H1 (cell line): ENCODE results near the gene VIPAS39. TPM values are rescaled to one million over a fixed set of nuclear protein-coding genes. Genes with fewer than 3 reads are reported as not detected.

Source experiments
- CTCF ChIA-PET: fragments of 300-600 bp; sonication (Branson Sonifier 250); formaldehyde crosslinking; loops from one replicate; lab custom pipeline; 2021; ENCODE audit not compliant: partially characterized antibody; lab: Charles Lee
- POLR2A ChIA-PET: fragments of 300-600 bp; sonication (Branson Sonifier 250); formaldehyde crosslinking; loops from one replicate; lab custom pipeline; 2021; ENCODE audit warnings: inconsistent platforms; ENCODE audit not compliant: partially characterized antibody; lab: Charles Lee
- DNase-seq, 2 experiments: peaks; one replicate each; pipeline versions ENCODE4 v3.0.0 to v3.0.0-alpha.2; 2010 to 2022; ENCODE audit warnings: low spot score in 2 of 2, low read depth in 1 of 2, mixed read lengths in 1 of 2
- FAIRE-seq: peaks from 2 replicates; lab custom pipeline; 2011; peaks lifted over from hg19 to GRCh38; lab: Jason Lieb, UNC
- H2AFZ ChIP-seq: 2 replicates; pipeline ENCODE4 v1.8.1; 2012; ENCODE audit warnings: low read length, inconsistent platforms
- H2AK5ac ChIP-seq: 2 replicates; pipeline ENCODE4 v1.6.1; 2013; ENCODE audit warnings: low read depth, low read length
- H2BK120ac ChIP-seq: replicated peaks from 2 replicates; pipeline ENCODE3; 2013; ENCODE audit warnings: low read depth, low read length, inconsistent platforms
- H2BK12ac ChIP-seq: 2 replicates; pipeline ENCODE4 v1.6.1; 2013; ENCODE audit warnings: low read depth, low read length
- H2BK15ac ChIP-seq: 2 replicates; pipeline ENCODE4 v1.6.1; 2013; ENCODE audit warnings: low read length
- H2BK20ac ChIP-seq: 2 replicates; pipeline ENCODE4 v1.6.1; 2013; ENCODE audit warnings: low read length
- H2BK5ac ChIP-seq: 2 replicates; pipeline ENCODE4 v1.6.1; 2013; ENCODE audit warnings: low read depth, low read length
- H3K14ac ChIP-seq: 2 replicates; pipeline ENCODE4 v1.6.1; 2013; ENCODE audit warnings: inconsistent platforms; ENCODE audit not compliant: insufficient read length
- H3K18ac ChIP-seq: 2 replicates; pipeline ENCODE4 v1.6.1; 2013; ENCODE audit warnings: low read length; ENCODE audit errors: extremely low read depth
- H3K23ac ChIP-seq: 2 replicates; pipeline ENCODE4 v1.6.1; 2013; ENCODE audit warnings: inconsistent platforms; ENCODE audit not compliant: insufficient read length
- H3K23me2 ChIP-seq: 2 replicates; pipeline ENCODE4 v1.6.1; 2013; ENCODE audit warnings: low read depth, low read length
- H3K27ac ChIP-seq: 2 replicates; pipeline ENCODE4 v1.6.1; 2011; ENCODE audit warnings: low read depth, low read length, inconsistent platforms
- H3K27me3 ChIP-seq, 4 experiments: replicated peaks in 1 of 4; 1 replicate in 1 of 4; 2 replicates in 3 of 4; pipeline versions ENCODE4 v1.6.1 to v1.8.1; 2011 to 2013; ENCODE audit warnings: low read length in 3 of 4, mild to moderate bottlenecking in 3 of 4, inconsistent platforms in 2 of 4, mixed read lengths in 2 of 4, moderate library complexity in 1 of 4; ENCODE audit not compliant: control insufficient read depth in 3 of 4, insufficient read depth in 3 of 4; ENCODE audit errors: extremely low read depth in 1 of 4
- H3K36me3 ChIP-seq, 4 experiments: 2 replicates each; pipeline versions ENCODE4 v1.6.1 to v1.8.1; 2011 to 2013; ENCODE audit warnings: mild to moderate bottlenecking in 4 of 4, low read length in 3 of 4, moderate library complexity in 2 of 4, control low read depth in 1 of 4, inconsistent platforms in 1 of 4; ENCODE audit not compliant: insufficient read depth in 4 of 4, control insufficient read depth in 2 of 4
- H3K4ac ChIP-seq: replicated peaks from 2 replicates; pipeline ENCODE3; 2013; ENCODE audit warnings: low read length, low read depth, mixed read lengths, inconsistent platforms; ENCODE audit not compliant: insufficient read length
- H3K4me1 ChIP-seq, 4 experiments: replicated peaks in 1 of 4; 1 replicate in 1 of 4; 2 replicates in 3 of 4; pipeline versions ENCODE4 v1.6.1 to v1.8.1; 2011 to 2013; ENCODE audit warnings: low read length in 3 of 4, inconsistent platforms in 2 of 4, mixed read lengths in 1 of 4; ENCODE audit not compliant: insufficient read depth in 4 of 4, control insufficient read depth in 3 of 4
- H3K4me2 ChIP-seq, 2 experiments: 2 replicates each; pipeline versions ENCODE4 v1.6.1 to v1.8.1; 2011 to 2013; ENCODE audit warnings: low read depth in 2 of 2, low read length in 2 of 2, control low read depth in 1 of 2, inconsistent platforms in 1 of 2, mild to moderate bottlenecking in 1 of 2; ENCODE audit not compliant: insufficient read depth in 1 of 2
- H3K4me3 ChIP-seq, 4 experiments: fragments of 200-600, 300-600 bp in 1 of 4; sonication (generic), shearing (Covaris generic), sonication (Bioruptor Twin) in 1 of 4; 2 replicates each; pipeline versions ENCODE4 v1.5.1 to v1.8.1; 2011 to 2016; ENCODE audit warnings: low read length in 4 of 4, low read depth in 3 of 4, control low read depth in 2 of 4, inconsistent platforms in 2 of 4, mild to moderate bottlenecking in 2 of 4, mixed read lengths in 1 of 4, moderate library complexity in 1 of 4; ENCODE audit not compliant: insufficient read depth in 2 of 4; ENCODE audit errors: extremely low read depth in 1 of 4
- H3K56ac ChIP-seq: replicated peaks from 2 replicates; pipeline ENCODE3; 2013; ENCODE audit warnings: low read depth, mild to moderate bottlenecking, mixed read lengths, low read length, inconsistent platforms; ENCODE audit not compliant: insufficient read length
- H3K79me1 ChIP-seq: 2 replicates; pipeline ENCODE4 v1.6.1; 2013; ENCODE audit warnings: low read depth, low read length, control low read depth
- H3K79me2 ChIP-seq, 2 experiments: 2 replicates each; pipeline versions ENCODE4 v1.6.1 to v1.8.1; 2012 to 2013; ENCODE audit warnings: low read length in 2 of 2, mild to moderate bottlenecking in 2 of 2, inconsistent platforms in 1 of 2; ENCODE audit not compliant: insufficient read depth in 2 of 2, control insufficient read depth in 1 of 2
- H3K9ac ChIP-seq, 4 experiments: replicated peaks in 1 of 4; 1 replicate in 1 of 4; 2 replicates in 3 of 4; pipeline versions ENCODE4 v1.6.1 to v1.8.1; 2011 to 2013; ENCODE audit warnings: low read depth in 3 of 4, low read length in 3 of 4, control low read depth in 2 of 4, mild to moderate bottlenecking in 2 of 4, moderate library complexity in 2 of 4, inconsistent platforms in 1 of 4; ENCODE audit errors: extremely low read depth in 1 of 4
- H3K9me3 ChIP-seq, 2 experiments: 2 replicates each; pipeline versions ENCODE4 v1.6.1 to v1.8.1; 2012 to 2013; ENCODE audit warnings: mild to moderate bottlenecking in 2 of 2, moderate library complexity in 2 of 2, control low read depth in 1 of 2, inconsistent platforms in 1 of 2, low read depth in 1 of 2, low read length in 1 of 2, mixed read lengths in 1 of 2; ENCODE audit not compliant: insufficient read depth in 2 of 2
- H4K20me1 ChIP-seq, 2 experiments: replicated peaks in 1 of 2; 2 replicates each; pipeline versions ENCODE3 to v1.8.1; 2011 to 2013; ENCODE audit warnings: inconsistent platforms in 2 of 2, low read length in 2 of 2, mild to moderate bottlenecking in 1 of 2; ENCODE audit not compliant: insufficient read depth in 2 of 2, control insufficient read depth in 1 of 2
- H4K5ac ChIP-seq: 2 replicates; pipeline ENCODE4 v1.6.1; 2013; ENCODE audit warnings: low read length, low read depth, mixed read lengths, inconsistent platforms; ENCODE audit not compliant: insufficient read length
- H4K8ac ChIP-seq: 2 replicates; pipeline ENCODE4 v1.8.0; 2013; ENCODE audit warnings: mild to moderate bottlenecking, moderate library complexity, low read length, inconsistent platforms; ENCODE audit not compliant: insufficient read depth; ENCODE audit errors: extremely low read depth
- H4K91ac ChIP-seq: replicated peaks from 2 replicates; pipeline ENCODE3; 2013; ENCODE audit warnings: low read length, mixed read lengths, inconsistent platforms; ENCODE audit not compliant: insufficient read length
- ASH2L ChIP-seq: fragments of 200-600, 300-600 bp; sonication (generic); IDR thresholded peaks from one replicate; pipeline ENCODE4 v1.7.1; 2017; ENCODE audit warnings: low read length
- CBX8 ChIP-seq: fragments of 300-800, 300-1000 bp; sonication (generic); IDR thresholded peaks from 2 replicates; pipeline ENCODE4 v1.7.1; 2016; ENCODE audit warnings: low read depth, low read length, borderline replicate concordance
- CEBPB ChIP-seq: IDR thresholded peaks from 2 replicates; pipeline ENCODE4 v1.6.1; 2012; ENCODE audit warnings: low read depth, low read length
- CHD1 ChIP-seq: IDR thresholded peaks from 2 replicates; pipeline ENCODE4 v1.6.1; 2012; ENCODE audit warnings: low read depth, low read length, improper control_type of control experiment
- CREB1 ChIP-seq: IDR thresholded peaks from 2 replicates; pipeline ENCODE4 v1.6.1; 2012; ENCODE audit warnings: inconsistent platforms
- CTBP2 ChIP-seq: IDR thresholded peaks from 2 replicates; pipeline ENCODE4 v1.7.0; 2011; ENCODE audit warnings: borderline replicate concordance, mild to moderate bottlenecking, moderate library complexity, mixed read lengths, low read length; ENCODE audit not compliant: insufficient read depth, insufficient read length
- EGR1 ChIP-seq: IDR thresholded peaks from 2 replicates; pipeline ENCODE4 v1.6.1; 2011; ENCODE audit warnings: low read depth, low read length, borderline replicate concordance
- GABPA ChIP-seq: IDR thresholded peaks from 2 replicates; pipeline ENCODE4 v1.6.1; 2011; ENCODE audit warnings: mild to moderate bottlenecking, low read length, moderate library complexity, borderline replicate concordance; ENCODE audit not compliant: insufficient read depth
- PHF8 ChIP-seq: fragments of 200-600 bp; sonication (generic); conservative IDR thresholded peaks from 2 replicates; pipeline ENCODE4 v1.7.1; 2012; ENCODE audit warnings: low read depth, mild to moderate bottlenecking, inconsistent platforms, low read length, moderate library complexity
- POLR2AphosphoS5 ChIP-seq: IDR thresholded peaks from 2 replicates; pipeline ENCODE4 v1.6.1; 2011; ENCODE audit warnings: low read depth, low read length
- POU5F1 ChIP-seq: IDR thresholded peaks from 2 replicates; pipeline ENCODE4 v1.6.1; 2011; ENCODE audit warnings: low read depth, mild to moderate bottlenecking, low read length, moderate library complexity
- RFX5 ChIP-seq: IDR thresholded peaks from 2 replicates; pipeline ENCODE4 v1.6.1; 2011; ENCODE audit warnings: low read depth, low read length, improper control_type of control experiment, borderline replicate concordance
- SRF ChIP-seq: IDR thresholded peaks from 2 replicates; pipeline ENCODE4 v1.6.1; 2011; ENCODE audit warnings: mild to moderate bottlenecking, low read depth, low read length, moderate library complexity
- TEAD4 ChIP-seq: IDR thresholded peaks from 2 replicates; pipeline ENCODE4 v1.6.1; 2012; ENCODE audit warnings: low read depth, low read length, inconsistent platforms, mixed read lengths
- WGBS, 2 experiments: shearing (Covaris generic) in 1 of 2; methylation state at CpG; one replicate each; pipeline versions ENCODE4 v1.1.6 to v1.1.7; 2013 to 2015; ENCODE audit warnings: low lambda C conversion rate in 2 of 2, mixed read lengths in 2 of 2, inconsistent platforms in 1 of 2, low coverage in 1 of 2, missing lambda C conversion rate in 1 of 2; ENCODE audit not compliant: insufficient replicate concordance in 2 of 2, insufficient coverage in 1 of 2, insufficient read length in 1 of 2; ENCODE audit errors: extremely low coverage in 1 of 2, missing lambda C conversion rate in 1 of 2; 5-methylcytosine and 5-hydroxymethylcytosine counted together
- polyA plus RNA-seq, 7 experiments: library from polyadenylated mRNA; depleted of rRNA in 3 of 7; stranded (reverse) in 5 of 7; unstranded in 2 of 7; fragments of >200 nt in 5 of 7; fragments of 200-250 nt in 2 of 7; gene quantifications; 1 replicate in 5 of 7; 2 replicates in 1 of 7; 4 replicates in 1 of 7; pipeline versions ENCODE4 v1.2.1 to v1.2.3, GENCODE V29; 2011 to 2013; ENCODE audit warnings: missing spikeins in 2 of 7, mixed read lengths in 2 of 7
- total RNA-seq: library from RNA; stranded (reverse); fragmentation: NEBNext Ultra II Directional; extraction: Animal tissue kit (Norgen Biotek cat#: 25700); gene quantifications from 2 replicates; pipeline ENCODE4 v1.2.1, GENCODE V29; 2021
- TF ChIP-seq, protein P1 (sequence below): IDR thresholded peaks from 2 replicates; pipeline ENCODE4 v1.6.1; 2012; ENCODE audit warnings: inconsistent platforms

VIPAS39 gene
- total and polyA plus RNA-seq, 2 of the 8 experiments (the other 6 are each of a cell fraction or from before 2014, with no cell fraction given), result 19.6 to 20.6 TPM

GRCh38 chr14:77442196-77442595 lies 15.2 kb downstream of the VIPAS39 start:
- no peak overlapping the region for H2BK12ac ChIP-seq
- TF ChIP-seq GABPA (no peak), POLR2AphosphoS5 (no peak), CREB1 (no peak), TEAD4 (no peak), CHD1 (no peak), ASH2L (no peak), RFX5 (no peak), CTBP2 (no peak), CEBPB (no peak), EGR1 (no peak), POU5F1 (no peak), SRF (no peak), CBX8 (no peak), PHF8 (no peak)
- TF ChIP-seq, protein P1, sequence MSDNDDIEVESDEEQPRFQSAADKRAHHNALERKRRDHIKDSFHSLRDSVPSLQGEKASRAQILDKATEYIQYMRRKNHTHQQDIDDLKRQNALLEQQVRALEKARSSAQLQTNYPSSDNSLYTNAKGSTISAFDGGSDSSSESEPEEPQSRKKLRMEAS, result no peak

More at GRCh38 chr14:77442196-77442595, 15.2 kb downstream of the VIPAS39 start:
- H2AFZ ChIP-seq, result no peak overlapping the region
- no peaks in the 10 kb centered on the region for H3K27me3 ChIP-seq
- no peak overlapping the region for H3K56ac ChIP-seq
- WGBS, 2 experiments, result 81% methylated on average over 2 of the region's 2 CpGs; no CpG with 5 or more reads in 1 of the 2 experiments
- H2BK15ac ChIP-seq, result no peak overlapping the region
- H3K79me2 ChIP-seq, result no peaks in the 10 kb centered on the region
- H3K4me3 ChIP-seq, result no peak overlapping the region
- no peak overlapping the region for H3K9ac ChIP-seq
- H2AK5ac ChIP-seq, result no peak overlapping the region
- H4K20me1 ChIP-seq, result no peaks in the 10 kb centered on the region
- no peak overlapping the region for H3K4ac ChIP-seq
- H3K27ac ChIP-seq, result no peak overlapping the region
- H3K4me1 ChIP-seq, result no peaks in the 10 kb centered on the region
- no peaks in the 10 kb centered on the region for H3K9me3 ChIP-seq
- no peak overlapping the region for H2BK120ac ChIP-seq
- no peak overlapping the region for H4K5ac ChIP-seq
- H2BK20ac ChIP-seq, result no peak overlapping the region
- DNase-seq, result no peak
- H3K23ac ChIP-seq, result no peak overlapping the region
- ChIA-PET POLR2A (no interaction called here), CTCF (interaction anchor here (0.6 kb wide), 2 partner anchors 126 to 261 kb away, joined by 3 read pairs; no protein-coding TSS in a partner anchor)
- H2BK5ac ChIP-seq, result no peak overlapping the region
- no peak overlapping the region for H4K91ac ChIP-seq
- FAIRE-seq, result no peak
- H3K4me2 ChIP-seq, result no peak overlapping the region
- no peak overlapping the region for H4K8ac ChIP-seq
- H3K18ac ChIP-seq, result no peak overlapping the region
- peaks cover 2 to 24% (median 19%) of the 10 kb centered on the region in 4 experiments; a peak in 6 of 8 replicates for H3K36me3 ChIP-seq
- no peaks in the 10 kb centered on the region for H3K23me2 ChIP-seq
- no peak overlapping the region for H3K14ac ChIP-seq
- H3K79me1 ChIP-seq, result no peaks in the 10 kb centered on the region
